ENCODE data around the gene TMC7.
"Not testable (repeated sequence)": the region's sequence is repeated elsewhere in the genome, so short reads cannot be mapped to it uniquely, and the experiment has no call there.

TMC7 gene

DNA sequence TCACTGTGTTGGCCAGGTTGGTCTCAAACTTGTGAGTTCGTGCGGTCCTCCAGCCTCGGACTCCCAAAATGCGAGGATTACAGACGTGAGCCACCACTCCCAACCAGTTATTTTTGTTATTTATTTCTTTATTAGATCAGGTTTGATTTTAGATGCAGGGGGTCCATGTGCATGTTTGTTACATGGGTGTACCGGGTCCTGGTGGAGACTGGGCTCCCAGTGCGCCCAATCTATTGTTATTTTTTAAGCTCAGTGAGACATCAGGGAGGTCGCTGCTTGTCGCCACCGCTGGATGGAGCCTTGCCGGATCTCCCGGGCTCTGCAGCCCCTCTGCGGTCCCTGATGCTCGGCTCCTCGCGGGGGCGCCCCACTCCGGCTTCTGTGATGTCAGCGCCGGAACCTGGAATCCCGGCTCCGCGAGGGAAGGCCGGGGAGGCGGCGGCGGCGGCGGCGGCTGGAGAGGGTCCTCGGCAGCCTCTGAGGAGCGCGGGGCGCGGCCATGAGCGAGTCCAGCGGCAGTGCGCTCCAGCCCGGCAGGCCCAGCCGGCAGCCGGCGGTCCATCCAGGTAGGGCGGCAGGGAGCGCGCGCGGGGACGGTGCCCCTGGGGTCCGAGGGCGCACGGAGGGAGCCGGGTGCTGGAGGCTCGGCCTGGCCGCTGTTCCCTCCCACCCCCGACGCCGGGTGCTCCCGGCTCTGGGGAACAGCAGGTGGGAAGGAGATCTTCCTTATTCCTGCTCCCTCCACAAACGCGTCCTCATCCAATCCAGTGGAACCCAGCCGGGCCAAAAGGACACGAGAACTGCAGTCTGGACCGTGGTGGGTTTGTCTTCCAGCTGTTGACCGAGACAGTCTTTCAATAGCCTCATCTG, at the start of gene TMC7:
Gene TMC7, plus strand, starts transcription at position 370 of the 870 bp plus-strand sequence. Its CDS starts 130 bp downstream, at position 500.
- DNase-seq = no peak

DNA sequence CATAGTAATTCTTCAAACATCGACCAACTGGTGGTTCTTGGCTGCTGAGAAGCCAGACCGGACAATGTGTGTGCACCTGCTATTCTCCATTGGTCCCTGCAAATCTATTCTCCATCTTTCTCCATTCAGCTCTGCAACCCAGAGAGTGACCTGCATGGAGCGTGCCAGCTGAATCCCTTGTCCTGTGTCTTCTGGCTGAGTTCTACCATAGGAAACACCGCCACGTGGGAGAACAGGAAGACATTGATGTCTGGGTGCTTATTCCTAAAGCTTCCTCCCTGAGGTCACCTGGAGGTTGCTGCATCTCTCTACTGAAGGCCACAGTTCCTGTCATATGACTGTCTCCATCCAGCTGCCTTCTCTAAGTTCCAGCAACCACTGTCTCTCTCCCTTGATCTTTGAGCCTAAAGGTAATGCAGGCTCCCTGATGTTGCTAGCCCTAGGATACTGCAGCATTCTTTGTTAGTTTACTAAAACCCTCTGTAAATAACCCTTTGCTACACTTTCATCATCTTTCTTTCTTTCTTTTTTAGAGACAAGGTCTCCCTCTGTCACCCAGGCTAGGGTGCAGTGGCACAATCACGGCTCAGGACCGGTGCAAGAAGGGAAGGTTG, 46.9 kb upstream of the TMC7 start:
- no peak for DNase-seq

GRCh38 chr16:18937390-18937789, 46.3 kb upstream of the TMC7 start:
- no peak for DNase-seq

DNA sequence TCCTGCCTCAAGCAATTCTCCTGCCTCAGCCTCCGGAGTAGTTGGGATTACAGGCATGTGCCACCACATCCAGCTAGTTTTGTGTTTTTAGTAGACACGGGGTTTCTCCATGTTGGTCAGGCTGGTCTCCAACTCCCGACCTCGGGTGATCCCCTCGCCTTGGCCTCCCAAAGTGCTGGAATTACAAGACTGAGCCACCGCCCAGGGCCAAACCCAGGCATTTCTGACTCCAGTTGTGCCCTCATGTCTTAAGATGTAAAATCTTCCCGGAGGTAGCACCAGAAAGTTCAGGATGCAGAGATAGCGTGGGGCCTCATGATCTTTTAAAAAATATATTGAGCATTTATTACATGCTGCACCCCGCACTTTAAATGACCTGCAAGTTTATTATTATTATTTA, 44.7 kb upstream of the TMC7 start:
- DNase-seq = no peak

GRCh38 chr16:18941471-18941870, 42.3 kb upstream of the TMC7 start:
- DNase-seq = no peak

DNA sequence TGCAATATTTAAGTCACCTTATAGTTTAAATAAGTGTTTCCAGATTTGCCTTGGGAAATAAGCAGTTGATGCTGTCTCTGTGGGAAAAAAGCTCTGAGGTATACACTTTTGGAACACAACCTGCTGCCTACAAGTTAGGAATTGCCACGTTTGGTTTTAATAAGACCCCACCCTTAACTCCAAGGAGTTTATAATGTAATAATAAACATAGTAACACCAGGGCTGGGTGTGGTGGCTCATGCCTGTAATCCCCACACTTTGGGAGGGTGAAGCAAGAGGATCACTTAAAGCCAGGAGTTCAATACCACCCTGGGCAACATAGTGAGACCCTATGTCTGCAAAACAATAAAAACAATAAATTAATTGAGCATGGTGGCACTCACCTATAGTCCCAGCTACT, 41.7 kb upstream of the TMC7 start:
- no peak for DNase-seq

GRCh38 chr16:18943414-18943813, 40.3 kb upstream of the TMC7 start:
- DNase-seq = no peak

DNA sequence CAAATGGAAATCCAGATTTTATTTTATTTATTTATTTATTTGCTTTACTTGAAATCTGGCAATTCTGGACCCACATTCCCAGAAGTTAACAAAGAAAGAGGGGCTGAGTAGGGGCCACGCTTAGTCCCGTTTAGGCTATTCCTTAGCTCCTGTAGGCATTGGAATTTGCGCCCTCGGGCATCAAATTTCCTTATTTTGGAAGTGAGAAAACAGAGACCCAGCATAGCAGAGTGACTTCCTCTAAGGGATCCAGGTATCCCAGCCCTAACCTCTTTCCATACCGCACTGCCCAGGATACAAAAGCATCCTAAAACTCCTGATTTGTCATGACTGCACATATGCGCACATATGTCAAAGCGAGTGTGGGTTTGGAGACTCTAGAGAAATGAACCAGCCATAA, 38.5 kb upstream of the TMC7 start:
- no peak for DNase-seq

GRCh38 chr16:18948372-18949020, 35.2 kb upstream of the TMC7 start:
- no peak for DNase-seq

DNA sequence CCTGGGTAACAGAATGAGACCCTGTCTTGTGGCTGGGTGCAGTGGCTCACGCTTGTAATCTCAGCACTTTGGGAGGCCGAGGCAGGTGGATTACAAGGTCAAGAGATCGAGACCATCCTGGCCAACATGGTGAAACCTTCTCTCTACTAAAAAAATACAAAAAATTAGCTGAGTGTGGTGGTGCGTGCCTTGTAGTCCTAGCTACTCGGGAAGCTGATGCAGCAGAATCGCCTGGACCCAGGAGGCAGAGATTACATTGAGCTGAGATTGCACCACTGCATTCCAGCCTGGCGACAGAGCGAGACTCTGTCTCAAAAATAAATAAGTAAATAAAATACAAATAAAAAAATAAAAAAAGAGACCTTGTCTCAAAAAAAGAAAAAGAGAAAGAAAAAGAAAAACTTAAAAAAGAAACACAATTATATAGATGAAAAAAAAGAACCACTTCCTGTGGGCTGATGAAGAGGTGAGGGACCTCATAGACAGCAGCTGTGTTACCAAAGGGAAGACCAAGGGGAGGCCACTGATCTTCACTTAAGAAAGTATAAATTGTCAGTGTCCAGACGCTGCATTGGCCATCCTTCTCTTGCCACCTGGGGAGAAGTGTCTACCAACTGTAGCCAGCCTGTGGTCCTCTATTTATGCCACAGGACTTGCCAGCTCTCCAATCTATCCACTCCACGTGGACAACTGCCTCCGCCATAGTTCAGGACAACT, 33.1 kb upstream of the TMC7 start:
- no peak for DNase-seq

GRCh38 chr16:18953547-18953946, 30.2 kb upstream of the TMC7 start:
- no peak for DNase-seq

DNA sequence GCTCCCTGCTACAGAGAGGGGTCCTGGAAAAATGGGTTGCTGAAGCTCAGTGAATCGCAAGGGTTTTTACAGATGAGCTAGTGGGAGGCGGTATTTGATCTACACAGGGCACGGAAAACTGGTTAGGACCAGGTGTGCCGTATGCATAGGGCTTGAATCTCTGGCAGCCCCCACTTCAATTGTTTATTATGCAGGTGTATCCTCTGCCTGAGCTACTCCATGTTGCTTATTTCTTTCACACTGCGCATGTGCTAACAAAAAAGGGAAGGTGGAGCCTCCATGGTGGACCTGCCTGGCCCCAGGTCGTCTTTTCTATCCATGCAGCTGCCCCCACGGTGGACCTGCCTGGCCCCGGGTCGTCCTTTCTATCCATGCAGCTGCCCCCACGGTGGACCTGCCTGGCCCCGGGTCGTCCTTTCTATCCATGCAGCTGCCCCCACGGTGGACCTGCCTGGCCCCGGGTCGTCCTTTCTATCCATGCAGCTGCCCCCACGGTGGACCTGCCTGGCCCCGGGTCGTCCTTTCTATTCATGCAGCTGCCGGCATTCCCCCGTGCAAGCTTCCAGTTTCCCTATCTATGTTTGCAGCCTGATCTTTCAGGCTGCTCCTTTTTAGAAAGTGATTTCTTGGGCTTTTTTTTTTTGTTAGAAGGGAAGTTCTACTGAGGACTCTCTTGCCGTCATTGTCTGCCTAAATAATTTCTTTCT, 27.7 kb upstream of the TMC7 start:
- DNase-seq = peak; percentile 21

DNA sequence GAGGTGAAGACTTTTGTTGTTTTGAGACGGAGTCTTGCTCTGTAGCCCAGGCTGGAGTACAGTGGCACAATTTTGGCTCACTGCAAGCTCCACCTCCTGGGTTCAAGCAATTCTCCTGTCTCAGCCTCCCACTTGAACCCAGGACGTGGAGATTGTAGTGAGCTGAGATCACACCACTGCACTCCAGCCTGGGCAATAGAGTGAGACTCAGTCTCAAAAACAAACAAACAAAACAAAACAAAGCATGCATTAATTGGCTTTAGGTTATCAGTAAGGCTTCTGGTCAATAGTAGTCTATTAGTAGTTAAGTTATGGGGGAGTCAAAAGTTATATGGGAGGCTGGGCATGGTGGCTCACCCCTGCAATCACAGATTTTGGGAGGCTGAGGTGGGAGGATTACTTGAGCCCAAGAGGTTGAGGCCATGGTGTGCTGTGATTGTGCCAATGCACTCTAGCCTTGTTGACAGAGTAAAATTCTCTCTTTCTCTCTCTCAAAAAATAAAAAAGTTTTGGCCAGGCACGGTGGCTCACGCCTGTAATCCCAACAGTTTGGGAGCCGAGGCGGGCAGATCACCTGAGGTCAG, 27.0 kb upstream of the TMC7 start:
- not testable (repeated sequence) for DNase-seq

GRCh38 chr16:18958621-18959029, 25.1 kb upstream of the TMC7 start:
- DNase-seq = no peak

- DNase-seq = no peak
Measured at GRCh38 chr16:18959031-18959505, 24.7 kb upstream of the TMC7 start.

DNA sequence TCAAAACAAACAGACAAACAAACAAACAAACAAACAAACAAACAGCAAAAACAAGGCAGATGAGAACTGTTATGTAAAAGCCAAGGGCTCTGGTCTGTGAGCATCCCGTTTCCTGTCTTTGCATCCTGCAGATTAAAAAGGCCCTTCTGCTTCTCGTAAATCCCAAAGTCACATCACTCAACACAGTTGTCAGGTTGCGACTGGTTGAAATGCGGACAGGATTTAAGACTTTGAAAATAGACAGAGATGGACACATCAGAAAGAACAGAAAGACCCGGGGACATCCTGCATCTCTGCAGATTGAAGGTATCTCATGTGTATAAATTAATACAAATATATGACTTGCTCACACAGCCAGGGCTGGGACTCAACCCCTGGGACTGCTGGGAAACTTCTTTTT, 18.2 kb upstream of the TMC7 start:
- no peak for DNase-seq

DNA sequence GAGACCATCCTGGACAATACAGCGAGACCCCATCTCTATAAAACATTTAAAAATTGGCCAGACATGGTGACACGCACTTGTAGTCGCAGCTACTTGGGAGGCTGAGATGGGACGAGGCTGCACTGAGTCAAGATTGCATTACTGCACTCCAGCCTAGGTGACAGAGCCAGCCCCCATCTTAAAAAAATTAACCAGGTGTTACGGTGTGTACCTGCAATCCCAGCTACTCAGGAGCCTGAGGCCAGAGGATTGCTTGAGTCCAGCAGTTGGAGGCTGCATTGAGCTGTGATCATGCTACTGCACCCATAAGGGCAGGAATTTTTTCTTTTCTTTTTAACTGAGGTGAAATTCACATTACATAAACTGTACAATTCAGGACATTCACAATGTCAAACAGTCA, 16.9 kb upstream of the TMC7 start:
- no peak for DNase-seq

- DNase-seq = peak; percentile 82
Measured at GRCh38 chr16:18969050-18969854, 14.5 kb upstream of the TMC7 start.

DNA sequence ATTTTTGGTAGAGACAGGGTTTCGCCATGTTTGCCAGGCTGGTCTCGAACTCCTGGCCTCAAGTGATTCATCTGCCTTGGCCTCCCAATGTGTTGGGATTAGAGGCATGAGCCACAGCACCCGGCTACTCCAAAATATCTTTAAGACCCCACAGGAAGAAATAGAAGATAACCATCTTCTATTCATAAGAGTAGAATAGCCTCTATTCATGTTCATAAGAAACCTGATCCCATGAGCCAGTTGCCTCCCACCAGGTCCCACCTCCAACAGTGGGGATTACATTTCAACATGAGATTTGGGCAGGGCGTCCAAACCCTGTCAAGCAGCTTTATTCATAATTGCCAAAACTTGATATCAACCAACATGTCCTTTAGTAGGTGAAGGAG, 13.9 kb upstream of the TMC7 start:
- no peak for DNase-seq

- DNase-seq = no peak
Measured at GRCh38 chr16:18975109-18975508, 8.6 kb upstream of the TMC7 start.

DNA sequence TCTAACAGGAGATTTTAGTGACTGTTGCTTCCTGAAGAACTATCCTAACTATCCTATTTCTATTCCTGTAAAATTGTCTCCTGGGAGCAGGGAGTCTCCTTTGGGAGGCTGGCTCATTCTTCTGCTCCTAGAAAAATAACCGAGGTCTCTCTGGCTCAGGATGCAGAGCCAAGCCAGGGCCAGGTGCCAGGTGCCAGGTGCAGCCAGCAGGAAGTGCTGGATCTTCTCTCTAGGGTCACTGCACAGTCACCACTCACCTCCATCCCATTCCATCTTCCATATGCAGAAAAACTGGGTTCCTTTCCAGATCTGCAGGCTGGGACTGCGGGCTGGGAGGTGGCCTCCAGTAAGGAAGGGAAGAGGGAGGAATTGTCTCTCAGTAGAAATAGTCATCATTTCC, 3.8 kb upstream of the TMC7 start:
- no peak for DNase-seq

Measured in activated CD8-positive, alpha-beta memory T cell treated with anti-CD3 and anti-CD28 coated beads, Interleukin-2, amount 50 U/mL, for 4 hours (primary cell).